22Rv1 (cell line): ENCODE data around the gene ZWINT.

Source experiments
- H3K27ac ChIP-seq: fragments of 450-650 bp; 2 replicates; pipeline ENCODE4 v1.5.1; 2017
- CTCF ChIP-seq: fragments of 450-650 bp; IDR thresholded peaks from 2 replicates; pipeline ENCODE4 v1.5.1; 2017; ENCODE audit warnings: mild to moderate bottlenecking
- ZFX ChIP-seq: fragments of 450-650 bp; IDR thresholded peaks from 2 replicates; pipeline ENCODE4 v1.6.1; 2017; ENCODE audit warnings: antibody characterized with exemption, borderline replicate concordance

Gene ZWINT

GRCh38 chr10:56319386-56319785, 41.7 kb downstream of the ZWINT start:
- H3K27ac ChIP-seq = no peak overlapping the region
- TF ChIP-seq ZFX = no peak
- TF ChIP-seq CTCF = no peak

- TF ChIP-seq ZFX (no peak), CTCF (no peak)
- no peak overlapping the region for H3K27ac ChIP-seq
These were observed 42.2 kb downstream of the ZWINT start for GRCh38 chr10:56318816-56319215.

- no peak overlapping the region for H3K27ac ChIP-seq
- TF ChIP-seq ZFX (no peak), CTCF (no peak)
These were observed 43.5 kb downstream of the ZWINT start for GRCh38 chr10:56317603-56318002.

- TF ChIP-seq CTCF (no peak), ZFX (no peak)
- no peak overlapping the region for H3K27ac ChIP-seq
These were observed 44.5 kb downstream of the ZWINT start for GRCh38 chr10:56316603-56317002.
